Lung (tissue), 12 donors: Measurements from ENCODE around the gene ARHGAP45. TPM values are rescaled to one million over a fixed set of nuclear protein-coding genes. Genes with fewer than 3 reads are reported as not detected.
A peak's percentile ranks its signal among the peaks of the same experiment; 100 is the strongest.

Experiments used
- ATAC-seq: fragments of 200-7000 bp; cut with Tn5 transposase; one replicate; pipeline ENCODE4 v1.9.1; 2020; ENCODE audit warnings: moderate number of reproducible peaks; ENCODE audit not compliant: insufficient read depth, low FRiP score
- DNase-seq, 3 donors: peaks; one replicate each; pipeline ENCODE4 v3.0.0-alpha.2; 2013 to 2017
- H3K27ac ChIP-seq, 2 donors: one replicate each; pipeline ENCODE4 v1.5.1; 2013; ENCODE audit warnings: mild to moderate bottlenecking in 2 of 2, moderate library complexity in 2 of 2, control low read depth in 1 of 2, inconsistent platforms in 1 of 2, low read depth in 1 of 2, low read length in 1 of 2
- H3K27me3 ChIP-seq, 3 donors: one replicate each; pipeline ENCODE4 v1.5.1; 2013; ENCODE audit warnings: low read length in 2 of 3; ENCODE audit not compliant: control insufficient read depth in 3 of 3, insufficient read depth in 3 of 3
- H3K36me3 ChIP-seq, 4 donors: one replicate each; pipeline ENCODE4 v1.5.1; 2013; ENCODE audit warnings: low read length in 4 of 4, mild to moderate bottlenecking in 1 of 4, moderate library complexity in 1 of 4; ENCODE audit not compliant: control insufficient read depth in 4 of 4, insufficient read depth in 4 of 4
- H3K4me1 ChIP-seq, 5 donors: one replicate each; pipeline ENCODE4 v1.5.1; 2013; ENCODE audit warnings: low read length in 5 of 5, mild to moderate bottlenecking in 2 of 5, moderate library complexity in 1 of 5; ENCODE audit not compliant: control insufficient read depth in 5 of 5, insufficient read depth in 5 of 5
- H3K4me3 ChIP-seq: one replicate; pipeline ENCODE4 v1.5.1; 2013; ENCODE audit warnings: mild to moderate bottlenecking, control low read depth, moderate library complexity
- H3K9ac ChIP-seq, 2 donors: one replicate each; pipeline ENCODE4 v1.5.1; 2013; ENCODE audit warnings: low read length in 2 of 2, control low read depth in 1 of 2; ENCODE audit not compliant: insufficient read depth in 1 of 2
- H3K9me3 ChIP-seq, 4 donors: one replicate each; pipeline ENCODE4 v1.5.1; 2013; ENCODE audit warnings: low read length in 3 of 4, mild to moderate bottlenecking in 1 of 4, moderate library complexity in 1 of 4; ENCODE audit not compliant: control insufficient read depth in 4 of 4, insufficient read depth in 3 of 4
- WGBS, 2 donors: extraction: QIAGEN DNeasy Blood & Tissue Kit; methylation state at CpG; one replicate each; pipeline ENCODE4 v1.1.7; 2013; 5-methylcytosine and 5-hydroxymethylcytosine counted together
- polyA plus RNA-seq, 2 donors: library from polyadenylated mRNA; stranded (reverse); fragments of 200-250 nt; gene quantifications; one replicate each; pipeline ENCODE4 v1.2.1, GENCODE V29; 2013
- total RNA-seq, 2 donors: library from RNA; depleted of rRNA in 1 of 2; stranded (reverse); fragments of >200 nt in 1 of 2; gene quantifications; one replicate each; pipeline ENCODE4 v1.2.1, GENCODE V29; 2014 to 2021
- TF ChIP-seq, protein P1 (sequence below): IDR thresholded peaks from 2 replicates; pipeline ENCODE4 v1.5.1; 2012; ENCODE audit warnings: mild to moderate bottlenecking; ENCODE audit errors: control extremely low read depth, extremely low read depth
- donor health status: control.
- donor health status: control.
- donor health status: Bipolar disorder and iron deficiency.
- donor health status: healthy.
- donor health status: DM: yes; HTN: yes; CAD: no.

The ARHGAP45 gene
- total and polyA plus RNA-seq, 4 donors, result 23.8 to 117 (median 80.9) TPM

DNA sequence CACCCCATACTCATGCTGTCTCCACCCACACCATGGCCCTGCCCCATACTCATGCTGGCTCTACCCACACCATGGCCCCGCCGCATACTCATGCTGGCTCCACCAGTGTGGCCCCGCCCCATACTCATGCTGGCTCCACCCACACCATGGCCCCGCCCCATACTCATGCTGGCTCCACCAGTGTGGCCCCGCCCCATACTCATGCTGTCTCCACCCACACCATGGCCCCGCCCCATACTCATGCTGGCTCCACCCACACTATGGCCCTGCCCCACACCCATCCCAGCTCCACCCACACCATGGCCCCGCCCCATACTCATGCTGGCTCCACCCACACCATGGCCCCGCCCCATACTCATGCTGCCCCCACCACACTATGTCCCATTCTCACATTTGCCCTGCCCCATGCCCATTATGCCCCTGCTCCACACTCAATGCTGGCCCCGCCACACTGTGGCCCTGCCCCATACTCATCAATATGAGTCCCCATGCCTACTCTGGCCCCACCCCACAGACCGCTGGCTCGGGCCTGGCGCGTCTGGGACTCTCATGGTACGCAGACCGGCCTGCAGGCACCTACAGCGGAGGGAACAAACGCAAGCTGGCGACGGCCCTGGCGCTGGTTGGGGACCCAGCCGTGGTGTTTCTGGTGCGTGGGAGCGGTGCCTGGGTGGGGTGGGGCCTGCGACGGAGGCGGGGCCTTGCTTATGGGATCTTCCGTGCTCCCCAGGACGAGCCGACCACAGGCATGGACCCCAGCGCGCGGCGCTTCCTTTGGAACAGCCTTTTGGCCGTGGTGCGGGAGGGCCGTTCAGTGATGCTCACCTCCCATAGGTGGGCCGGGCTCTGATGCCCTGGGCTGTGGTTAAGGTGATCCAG is 3.7 kb upstream of the ARHGAP45 start:
- no peak for DNase-seq
- WGBS, 2 donors, result 78 to 85% methylated on average over 37 of the region's 37 CpGs

DNA sequence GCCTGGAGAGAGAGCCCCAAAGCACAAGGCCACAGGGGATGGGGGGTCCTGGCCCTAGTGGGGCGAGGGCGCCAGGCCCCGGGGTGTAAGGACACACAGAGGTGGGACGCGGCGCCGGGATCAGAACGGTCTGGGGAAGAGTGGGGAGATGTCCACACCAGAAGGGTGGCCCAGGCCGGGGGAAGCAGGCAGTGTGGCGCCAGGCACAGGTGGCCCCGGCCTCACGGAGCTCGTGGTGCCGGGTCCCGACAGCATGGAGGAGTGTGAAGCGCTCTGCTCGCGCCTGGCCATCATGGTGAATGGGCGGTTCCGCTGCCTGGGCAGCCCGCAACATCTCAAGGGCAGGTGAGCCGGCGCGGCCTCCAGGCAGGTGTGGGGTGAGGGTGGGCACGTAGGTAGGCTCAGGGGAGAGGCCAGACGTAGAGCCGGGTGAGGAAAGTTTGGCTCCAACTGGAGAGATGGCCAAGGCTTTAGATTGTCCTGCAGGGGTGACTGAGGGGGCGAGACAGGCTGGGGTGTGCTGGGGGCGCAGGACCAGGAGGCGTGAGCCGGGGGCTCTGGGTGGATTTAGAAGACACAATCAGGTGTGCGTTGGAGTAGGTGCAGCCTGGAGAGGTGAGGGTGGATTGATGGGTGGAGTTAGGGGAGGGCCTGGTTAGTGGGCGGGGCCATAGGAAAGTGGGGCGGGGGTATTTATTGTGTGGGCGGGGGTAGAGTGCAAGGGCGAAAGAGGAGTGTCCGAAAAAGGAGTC is 2.9 kb upstream of the ARHGAP45 start:
- Histone ChIP-seq H3K9ac (no peak overlapping the region), H3K27me3 (peaks cover 0 to 24% (median 18%) of the 10 kb centered on the region in 3 donors), H3K4me3 (no peak overlapping the region), H3K27ac (no peak overlapping the region), H3K9me3 (peaks cover 0 to 2% (median 0%) of the 10 kb centered on the region in 4 donors), H3K36me3 (no peaks in the 10 kb centered on the region), H3K4me1 (peaks cover 0 to 26% (median 0%) of the 10 kb centered on the region in 5 donors)
- WGBS, 2 donors, result 68 to 83% methylated on average over 37 of the region's 37 CpGs
- ATAC-seq, result no peak
- TF ChIP-seq, protein P1, sequence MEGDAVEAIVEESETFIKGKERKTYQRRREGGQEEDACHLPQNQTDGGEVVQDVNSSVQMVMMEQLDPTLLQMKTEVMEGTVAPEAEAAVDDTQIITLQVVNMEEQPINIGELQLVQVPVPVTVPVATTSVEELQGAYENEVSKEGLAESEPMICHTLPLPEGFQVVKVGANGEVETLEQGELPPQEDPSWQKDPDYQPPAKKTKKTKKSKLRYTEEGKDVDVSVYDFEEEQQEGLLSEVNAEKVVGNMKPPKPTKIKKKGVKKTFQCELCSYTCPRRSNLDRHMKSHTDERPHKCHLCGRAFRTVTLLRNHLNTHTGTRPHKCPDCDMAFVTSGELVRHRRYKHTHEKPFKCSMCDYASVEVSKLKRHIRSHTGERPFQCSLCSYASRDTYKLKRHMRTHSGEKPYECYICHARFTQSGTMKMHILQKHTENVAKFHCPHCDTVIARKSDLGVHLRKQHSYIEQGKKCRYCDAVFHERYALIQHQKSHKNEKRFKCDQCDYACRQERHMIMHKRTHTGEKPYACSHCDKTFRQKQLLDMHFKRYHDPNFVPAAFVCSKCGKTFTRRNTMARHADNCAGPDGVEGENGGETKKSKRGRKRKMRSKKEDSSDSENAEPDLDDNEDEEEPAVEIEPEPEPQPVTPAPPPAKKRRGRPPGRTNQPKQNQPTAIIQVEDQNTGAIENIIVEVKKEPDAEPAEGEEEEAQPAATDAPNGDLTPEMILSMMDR, result no peak
- no peak for DNase-seq

More for the DNA sequence above, 3.7 kb upstream of the ARHGAP45 start:
- TF ChIP-seq, protein P1, result no peak
- Histone ChIP-seq H3K4me1 (peaks cover 0 to 25% (median 0%) of the 10 kb centered on the region in 5 donors), H3K9ac (no peak overlapping the region), H3K27ac (no peak overlapping the region), H3K36me3 (no peaks in the 10 kb centered on the region), H3K4me3 (no peak overlapping the region), H3K9me3 (peaks cover 0 to 8% (median 2%) of the 10 kb centered on the region in 4 donors), H3K27me3 (peaks cover 0 to 17% (median 12%) of the 10 kb centered on the region in 3 donors)
- ATAC-seq, result no peak

DNA sequence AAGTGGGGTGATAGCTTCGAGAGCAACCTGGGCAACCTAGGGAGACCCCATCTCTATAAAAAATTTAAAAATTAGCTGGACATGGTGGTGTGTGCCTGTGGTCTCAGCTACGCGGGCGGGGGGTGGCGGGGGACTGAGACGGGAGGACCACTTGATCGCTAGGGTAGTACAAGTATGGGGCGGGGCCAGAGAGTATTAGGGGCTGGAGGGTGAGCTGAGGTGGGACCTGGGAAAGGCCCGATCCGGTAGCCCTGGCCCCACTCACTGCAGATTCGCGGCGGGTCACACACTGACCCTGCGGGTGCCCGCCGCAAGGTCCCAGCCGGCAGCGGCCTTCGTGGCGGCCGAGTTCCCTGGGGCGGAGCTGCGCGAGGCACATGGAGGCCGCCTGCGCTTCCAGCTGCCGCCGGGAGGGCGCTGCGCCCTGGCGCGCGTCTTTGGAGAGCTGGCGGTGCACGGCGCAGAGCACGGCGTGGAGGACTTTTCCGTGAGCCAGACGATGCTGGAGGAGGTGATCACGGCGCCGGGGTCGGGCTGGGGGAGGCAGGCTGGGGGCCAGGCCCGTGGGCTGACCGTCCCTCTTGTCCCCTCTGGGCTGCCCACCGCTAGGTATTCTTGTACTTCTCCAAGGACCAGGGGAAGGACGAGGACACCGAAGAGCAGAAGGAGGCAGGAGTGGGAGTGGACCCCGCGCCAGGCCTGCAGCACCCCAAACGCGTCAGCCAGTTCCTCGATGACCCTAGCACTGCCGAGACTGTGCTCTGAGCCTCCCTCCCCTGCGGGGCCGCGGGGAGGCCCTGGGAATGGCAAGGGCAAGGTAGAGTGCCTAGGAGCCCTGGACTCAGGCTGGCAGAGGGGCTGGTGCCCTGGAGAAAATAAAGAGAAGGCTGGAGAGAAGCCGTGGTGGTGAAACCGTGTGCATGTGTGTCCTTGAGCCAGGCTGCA is 2.0 kb upstream of the ARHGAP45 start:
- DNase-seq, result peak; percentile 54 to 78 (median 75)

More for the DNA sequence above, 2.0 kb upstream of the ARHGAP45 start:
- Histone ChIP-seq H3K36me3 (no peaks in the 10 kb centered on the region), H3K27me3 (peaks cover 0 to 29% (median 26%) of the 10 kb centered on the region in 3 donors), H3K4me1 (peaks cover 0 to 29% (median 0%) of the 10 kb centered on the region in 5 donors), H3K9ac (no peak overlapping the region), H3K9me3 (peaks cover 0 to 2% (median 0%) of the 10 kb centered on the region in 4 donors), H3K27ac (peak overlapping the region in 1 of 2 donors; percentile 56), H3K4me3 (no peak overlapping the region)
- TF ChIP-seq, protein P1, result peak; percentile 84
- 9 to 13% methylated on average over 57 to 60 of the region's 60 CpGs for WGBS, 2 donors
- ATAC-seq, result peak; percentile 32
